Thoracic aorta (tissue), 2 donors: ENCODE results near the gene ACR. TPM values are rescaled to one million over a fixed set of nuclear protein-coding genes. Genes with fewer than 3 reads are reported as not detected.
"Not testable (repeated sequence)": the region's sequence is repeated elsewhere in the genome, so short reads cannot be mapped to it uniquely, and the experiment has no call there.

ENCODE experiments used
- ATAC-seq: fragments of 150-250 bp; one replicate; pipeline ENCODE4 v1.8.0; 2017; ENCODE audit warnings: low read depth; ENCODE audit not compliant: insufficient number of reproducible peaks, low FRiP score
- DNase-seq: peaks from one replicate; pipeline ENCODE4 v3.0.0-alpha.2; 2020; ENCODE audit warnings: low spot score
- H3K27ac ChIP-seq, 2 donors: fragments of 200-600 bp; sonication (generic); 1 replicate in 1 of 2; 2 replicates in 1 of 2; pipeline ENCODE4 v1.5.1; 2016; ENCODE audit warnings: mild to moderate bottlenecking in 2 of 2, moderate library complexity in 2 of 2
- H3K27me3 ChIP-seq: fragments of 200-600 bp; sonication (generic); replicated peaks from 2 replicates; pipeline ENCODE4 v1.6.0; 2016; ENCODE audit warnings: mild to moderate bottlenecking; ENCODE audit not compliant: insufficient read depth
- H3K36me3 ChIP-seq: fragments of 200-600 bp; sonication (generic); one replicate; pipeline ENCODE4 v1.5.1; 2016
- H3K4me1 ChIP-seq, 2 donors: fragments of 200-600 bp; sonication (generic); 1 replicate in 1 of 2; 2 replicates in 1 of 2; pipeline versions ENCODE4 v1.5.1 to v1.6.0; 2016; ENCODE audit warnings: low read depth in 2 of 2, mild to moderate bottlenecking in 1 of 2; ENCODE audit not compliant: control insufficient read depth in 1 of 2
- H3K4me3 ChIP-seq: fragments of 200-600 bp; sonication (generic); 2 replicates; pipeline ENCODE4 v1.5.1; 2016; ENCODE audit warnings: mild to moderate bottlenecking
- H3K9me3 ChIP-seq: fragments of 200-600 bp; sonication (generic); 2 replicates; pipeline ENCODE4 v1.5.1; 2016
- CTCF ChIP-seq: fragments of 200-600 bp; sonication (generic); IDR thresholded peaks from one replicate; pipeline ENCODE4 v1.5.1; 2019; ENCODE audit warnings: antibody characterized with exemption
- total RNA-seq, 2 donors: library from RNA; depleted of rRNA; stranded (reverse); fragments of >200 nt; gene quantifications; one replicate each; pipeline versions ENCODE4 v1.1.0 to v1.2.3, GENCODE V29; 2016

Gene ACR
- total RNA-seq, 2 donors from 2014 or later, result not detected

DNA sequence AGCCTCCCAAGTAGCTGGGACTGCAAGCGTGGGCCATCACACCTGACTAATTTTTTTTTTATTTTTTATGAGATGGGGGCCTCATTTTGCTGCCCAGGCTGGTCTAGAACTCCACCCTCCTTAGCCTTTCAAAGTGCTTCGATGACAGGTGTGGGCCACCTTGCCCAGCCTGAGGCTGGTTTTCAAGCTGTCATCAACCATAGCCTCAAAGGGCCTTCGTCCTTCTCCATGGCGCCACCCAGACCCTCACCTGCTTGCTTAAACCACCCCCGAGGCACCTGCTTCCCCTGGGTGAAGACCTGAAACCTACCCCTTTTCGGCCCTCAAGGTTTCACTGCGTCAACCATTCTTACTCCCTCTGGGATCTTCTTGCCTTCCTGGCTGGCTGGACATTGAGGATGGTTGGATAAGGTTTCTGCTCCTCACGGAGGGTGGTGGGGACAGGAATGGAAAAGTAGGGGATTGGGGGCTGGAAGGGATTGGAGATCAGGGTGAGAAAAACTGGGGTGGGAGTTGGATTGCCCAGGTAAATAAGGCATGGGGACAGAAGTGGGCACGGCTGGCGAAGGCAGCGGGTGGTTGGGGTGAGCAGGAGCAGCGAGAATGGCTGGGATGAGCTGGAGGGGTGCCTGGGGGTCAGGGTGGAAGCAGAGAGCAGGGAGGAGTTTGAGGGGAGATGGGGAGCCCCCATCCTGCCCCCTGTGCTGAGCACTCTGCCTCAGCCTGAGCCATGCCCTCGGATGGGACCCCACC, 2.8 kb upstream of the ACR start:
- Histone ChIP-seq H3K27ac (no peak overlapping the region), H3K27me3 (no peaks in the 10 kb centered on the region), H3K36me3 (no peaks in the 10 kb centered on the region), H3K9me3 (no peaks in the 10 kb centered on the region), H3K4me1 (peaks cover 0 to 7% of the 10 kb centered on the region in 2 donors), H3K4me3 (no peak overlapping the region)
- TF ChIP-seq CTCF, result no peak
- ATAC-seq (no peak), DNase-seq (no peak)

- no peak overlapping the region for H3K27ac ChIP-seq
- TF ChIP-seq CTCF, result no peak
- H3K4me1 ChIP-seq, result peaks cover 0 to 7% of the 10 kb centered on the region in 2 donors
- H3K36me3 ChIP-seq, result no peaks in the 10 kb centered on the region
- no peaks in the 10 kb centered on the region for H3K27me3 ChIP-seq
- DNase-seq (no peak), ATAC-seq (no peak)
- no peak overlapping the region for H3K4me3 ChIP-seq
- no peaks in the 10 kb centered on the region for H3K9me3 ChIP-seq
Measured at GRCh38 chr22:50735739-50736030, 2.3 kb upstream of the ACR start.

GRCh38 chr22:50738649-50739227, 734 bp downstream of the ACR start:
- Histone ChIP-seq H3K27ac (no peak overlapping the region), H3K4me3 (no peak overlapping the region), H3K36me3 (no peaks in the 10 kb centered on the region), H3K4me1 (no peaks in the 10 kb centered on the region), H3K27me3 (no peaks in the 10 kb centered on the region), H3K9me3 (no peaks in the 10 kb centered on the region)
- no peak for TF ChIP-seq CTCF
- ATAC-seq (no peak), DNase-seq (no peak)

GRCh38 chr22:50739279-50739691, 1.3 kb downstream of the ACR start:
- H3K4me3 ChIP-seq, result no peak overlapping the region
- no peaks in the 10 kb centered on the region for H3K36me3 ChIP-seq
- H3K27ac ChIP-seq, result no peak overlapping the region
- no peak for DNase-seq
- ATAC-seq, result no peak
- no peaks in the 10 kb centered on the region for H3K4me1 ChIP-seq
- no peak for TF ChIP-seq CTCF
- no peaks in the 10 kb centered on the region for H3K9me3 ChIP-seq
- H3K27me3 ChIP-seq, result no peaks in the 10 kb centered on the region

- TF ChIP-seq CTCF, result no peak
- DNase-seq (no peak), ATAC-seq (no peak)
- H3K9me3 ChIP-seq, result no peaks in the 10 kb centered on the region
- no peak overlapping the region for H3K4me3 ChIP-seq
- H3K27me3 ChIP-seq, result no peaks in the 10 kb centered on the region
- no peak overlapping the region for H3K27ac ChIP-seq
- H3K4me1 ChIP-seq, result no peaks in the 10 kb centered on the region
- H3K36me3 ChIP-seq, result no peaks in the 10 kb centered on the region
Measured at GRCh38 chr22:50739894-50740293, 1.9 kb downstream of the ACR start.

GRCh38 chr22:50740714-50741113, 2.7 kb downstream of the ACR start:
- H3K36me3 ChIP-seq, H3K27ac ChIP-seq, DNase-seq: not testable (repeated sequence)

GRCh38 chr22:50744424-50744823, 6.4 kb downstream of the ACR start:
- not testable (repeated sequence) for H3K4me3 ChIP-seq, DNase-seq, H3K27ac ChIP-seq, H3K36me3 ChIP-seq, ATAC-seq, H3K4me1 ChIP-seq, H3K27me3 ChIP-seq, H3K9me3 ChIP-seq

More at GRCh38 chr22:50740714-50741113, 2.7 kb downstream of the ACR start:
- not testable (repeated sequence) for H3K4me3 ChIP-seq, ATAC-seq, H3K27me3 ChIP-seq, H3K4me1 ChIP-seq, H3K9me3 ChIP-seq

GRCh38 chr22:50747521-50747920, 9.5 kb downstream of the ACR start:
- H3K27me3 ChIP-seq, DNase-seq, H3K36me3 ChIP-seq, H3K4me1 ChIP-seq, H3K4me3 ChIP-seq, H3K27ac ChIP-seq, H3K9me3 ChIP-seq, ATAC-seq: not testable (repeated sequence)
